Ovary (tissue), 3 donors: ENCODE results near the gene RB1.

Experiments used
- EP300 ChIP-seq: sonication (generic); formaldehyde crosslinking; IDR thresholded peaks from one replicate; pipeline ENCODE4 v1.6.1; 2017; ENCODE audit warnings: antibody characterized with exemption
- TF ChIP-seq, protein P1 (sequence below), 3 donors: fragments of 450-650 bp in 2 of 3; fragments of 200-600 bp in 1 of 3; IDR thresholded peaks; one replicate each; pipeline versions ENCODE4 v1.5.1 to v1.8.0; 2016 to 2022; ENCODE audit warnings: antibody characterized with exemption in 3 of 3, mild to moderate bottlenecking in 1 of 3
- donor health status: DM: no; HTN: no; CAD: no.

DNA sequence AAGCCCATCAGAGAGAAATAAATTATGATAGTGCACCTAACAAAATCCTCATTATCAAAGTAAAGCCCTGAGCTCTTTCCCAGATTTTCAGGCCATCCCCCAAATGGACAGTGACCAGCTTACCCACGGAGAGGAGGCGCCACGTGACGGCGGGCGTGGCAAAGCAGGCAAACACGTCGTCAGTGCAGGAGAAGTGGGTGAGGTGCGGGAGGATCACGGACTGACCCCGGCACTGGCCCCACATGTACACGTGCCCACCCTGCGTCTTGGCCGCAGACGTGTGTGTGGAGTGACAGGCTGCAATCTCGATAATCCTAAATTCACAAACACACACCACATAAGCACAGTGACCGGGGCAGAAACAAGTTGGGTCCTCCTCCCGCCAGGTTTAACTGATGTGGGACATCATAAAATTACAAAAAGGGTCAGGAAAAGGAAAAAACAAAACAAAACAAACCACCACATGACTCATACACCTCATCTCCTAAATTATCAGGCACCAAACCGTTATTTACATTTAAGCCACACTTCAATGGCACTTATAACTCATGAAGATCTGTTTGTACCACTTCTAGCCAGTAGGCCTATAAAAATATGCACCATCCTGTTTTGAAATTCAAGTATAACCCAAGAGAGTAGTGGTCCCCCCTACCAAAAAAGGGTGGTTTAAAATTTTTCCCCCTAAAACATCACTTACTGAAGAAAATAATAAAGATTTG is 199.2 kb downstream of the RB1 start:
- TF ChIP-seq, protein P1, sequence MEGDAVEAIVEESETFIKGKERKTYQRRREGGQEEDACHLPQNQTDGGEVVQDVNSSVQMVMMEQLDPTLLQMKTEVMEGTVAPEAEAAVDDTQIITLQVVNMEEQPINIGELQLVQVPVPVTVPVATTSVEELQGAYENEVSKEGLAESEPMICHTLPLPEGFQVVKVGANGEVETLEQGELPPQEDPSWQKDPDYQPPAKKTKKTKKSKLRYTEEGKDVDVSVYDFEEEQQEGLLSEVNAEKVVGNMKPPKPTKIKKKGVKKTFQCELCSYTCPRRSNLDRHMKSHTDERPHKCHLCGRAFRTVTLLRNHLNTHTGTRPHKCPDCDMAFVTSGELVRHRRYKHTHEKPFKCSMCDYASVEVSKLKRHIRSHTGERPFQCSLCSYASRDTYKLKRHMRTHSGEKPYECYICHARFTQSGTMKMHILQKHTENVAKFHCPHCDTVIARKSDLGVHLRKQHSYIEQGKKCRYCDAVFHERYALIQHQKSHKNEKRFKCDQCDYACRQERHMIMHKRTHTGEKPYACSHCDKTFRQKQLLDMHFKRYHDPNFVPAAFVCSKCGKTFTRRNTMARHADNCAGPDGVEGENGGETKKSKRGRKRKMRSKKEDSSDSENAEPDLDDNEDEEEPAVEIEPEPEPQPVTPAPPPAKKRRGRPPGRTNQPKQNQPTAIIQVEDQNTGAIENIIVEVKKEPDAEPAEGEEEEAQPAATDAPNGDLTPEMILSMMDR (IDR thresholded peaks at IDR 0.05), result no peak
- no peak for TF ChIP-seq EP300
